ENCODE data around the gene SEMA5A. TPM values are rescaled to one million over a fixed set of nuclear protein-coding genes. Genes with fewer than 3 reads are reported as not detected.
A peak's percentile ranks its signal among the peaks of the same experiment; 100 is the strongest.

Gene SEMA5A
- total and polyA plus RNA-seq, 7 donors, result 0.60 to 4.7 (median 2.8) TPM

DNA sequence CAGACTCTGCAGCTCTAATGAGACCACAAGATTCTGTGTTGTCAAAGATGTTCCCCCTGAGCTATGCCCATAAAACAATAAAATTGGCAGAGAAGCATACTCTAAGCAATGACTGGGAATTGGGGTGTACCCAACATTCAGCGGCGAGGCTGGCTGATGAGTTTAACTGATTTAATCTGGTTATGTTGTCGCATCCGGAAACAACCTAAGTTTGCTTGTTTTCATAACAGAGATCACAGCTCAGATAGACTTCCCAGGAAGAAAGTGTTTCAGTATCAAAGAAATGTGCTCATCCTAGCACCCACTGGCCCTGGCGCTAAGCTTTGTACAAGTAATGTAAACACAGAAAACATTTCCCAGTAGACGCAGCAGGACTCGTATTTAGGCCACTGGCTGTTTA, 7.4 kb downstream of the SEMA5A start:
- Histone ChIP-seq H3K4me3 (no peak overlapping the region), H3K36me3 (no peaks in the 10 kb centered on the region), H3K27me3 (no peaks in the 10 kb centered on the region), H3K9me3 (no peaks in the 10 kb centered on the region), H3K4me1 (peaks cover 0 to 17% (median 6%) of the 10 kb centered on the region in 4 donors), H3K27ac (peak overlapping the region in 2 of 4 donors; percentile 39 to 45)
- WGBS, 2 donors, result 67 to 71% methylated on average over 7 of the region's 7 CpGs
- intact Hi-C loops (cut with DNase I), result no loop called here
- no peak for TF ChIP-seq EP300 (IDR thresholded peaks at IDR 0.05)
- no peak for TF ChIP-seq POLR2A (IDR thresholded peaks at IDR 0.05)
- no peak for TF ChIP-seq POLR2AphosphoS5 (IDR thresholded peaks at IDR 0.05)
- TF ChIP-seq, protein P1, sequence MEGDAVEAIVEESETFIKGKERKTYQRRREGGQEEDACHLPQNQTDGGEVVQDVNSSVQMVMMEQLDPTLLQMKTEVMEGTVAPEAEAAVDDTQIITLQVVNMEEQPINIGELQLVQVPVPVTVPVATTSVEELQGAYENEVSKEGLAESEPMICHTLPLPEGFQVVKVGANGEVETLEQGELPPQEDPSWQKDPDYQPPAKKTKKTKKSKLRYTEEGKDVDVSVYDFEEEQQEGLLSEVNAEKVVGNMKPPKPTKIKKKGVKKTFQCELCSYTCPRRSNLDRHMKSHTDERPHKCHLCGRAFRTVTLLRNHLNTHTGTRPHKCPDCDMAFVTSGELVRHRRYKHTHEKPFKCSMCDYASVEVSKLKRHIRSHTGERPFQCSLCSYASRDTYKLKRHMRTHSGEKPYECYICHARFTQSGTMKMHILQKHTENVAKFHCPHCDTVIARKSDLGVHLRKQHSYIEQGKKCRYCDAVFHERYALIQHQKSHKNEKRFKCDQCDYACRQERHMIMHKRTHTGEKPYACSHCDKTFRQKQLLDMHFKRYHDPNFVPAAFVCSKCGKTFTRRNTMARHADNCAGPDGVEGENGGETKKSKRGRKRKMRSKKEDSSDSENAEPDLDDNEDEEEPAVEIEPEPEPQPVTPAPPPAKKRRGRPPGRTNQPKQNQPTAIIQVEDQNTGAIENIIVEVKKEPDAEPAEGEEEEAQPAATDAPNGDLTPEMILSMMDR (IDR thresholded peaks at IDR 0.05), result no peak
- no peak for DNase-seq

DNA sequence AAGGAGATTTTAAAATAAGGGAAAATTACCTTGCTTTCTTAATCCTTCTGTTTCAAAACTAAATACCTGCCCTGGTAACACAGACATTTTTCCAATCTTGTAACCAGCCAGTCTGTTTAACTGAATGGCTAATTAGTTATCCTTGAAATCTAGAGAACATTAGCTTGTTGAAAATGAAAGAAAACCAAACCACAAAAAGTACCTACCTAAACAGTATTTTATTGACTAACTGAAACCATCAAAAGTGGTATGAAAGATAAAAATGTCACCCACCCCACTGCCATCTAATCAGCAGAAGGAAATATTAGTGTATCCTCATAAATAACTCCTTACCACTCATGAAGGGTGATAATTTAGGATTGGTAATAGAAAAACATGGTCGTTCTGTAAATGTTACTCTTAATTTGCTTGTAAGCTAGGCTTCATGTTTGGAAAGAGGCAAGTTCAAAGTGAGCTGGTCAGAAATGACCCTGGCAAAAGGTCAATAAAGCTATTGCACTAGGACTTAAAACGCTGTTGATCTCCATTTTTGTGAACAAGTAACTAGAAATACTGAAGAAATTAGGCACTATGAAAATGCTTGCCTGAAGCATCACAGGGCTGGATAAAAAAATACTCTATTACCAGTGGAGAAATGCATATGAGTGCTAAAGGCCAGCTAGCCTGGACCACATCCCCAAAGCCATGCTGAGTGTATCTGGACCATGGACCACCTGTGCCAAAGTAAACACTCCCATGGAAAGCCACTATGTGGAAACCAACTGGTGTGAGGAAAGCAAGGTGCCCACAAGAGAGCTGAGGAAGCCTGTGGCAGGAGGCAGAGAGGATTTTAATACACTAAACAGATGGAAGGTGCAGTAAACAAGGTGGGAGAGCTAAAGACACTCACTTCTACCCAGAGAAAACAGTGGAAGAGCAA, 8.4 kb downstream of the SEMA5A start:
- no peak overlapping the region for H3K4me3 ChIP-seq
- H3K36me3 ChIP-seq, result no peaks in the 10 kb centered on the region
- H3K4me1 ChIP-seq, result peaks cover 0 to 17% (median 6%) of the 10 kb centered on the region in 4 donors
- H3K9me3 ChIP-seq, result no peaks in the 10 kb centered on the region
- DNase-seq, result no peak
- intact Hi-C loops (cut with DNase I), result no loop called here
- WGBS, 2 donors, result 74 to 82% methylated on average over 2 of the region's 2 CpGs
- peak overlapping the region in 1 of 4 donors; percentile 45 for H3K27ac ChIP-seq
- H3K27me3 ChIP-seq, result no peaks in the 10 kb centered on the region
- TF ChIP-seq EP300 (IDR thresholded peaks at IDR 0.05), result no peak
- TF ChIP-seq POLR2AphosphoS5 (IDR thresholded peaks at IDR 0.05), result no peak
- TF ChIP-seq, protein P1 (IDR thresholded peaks at IDR 0.05), result no peak
- TF ChIP-seq POLR2A (IDR thresholded peaks at IDR 0.05), result no peak

DNA sequence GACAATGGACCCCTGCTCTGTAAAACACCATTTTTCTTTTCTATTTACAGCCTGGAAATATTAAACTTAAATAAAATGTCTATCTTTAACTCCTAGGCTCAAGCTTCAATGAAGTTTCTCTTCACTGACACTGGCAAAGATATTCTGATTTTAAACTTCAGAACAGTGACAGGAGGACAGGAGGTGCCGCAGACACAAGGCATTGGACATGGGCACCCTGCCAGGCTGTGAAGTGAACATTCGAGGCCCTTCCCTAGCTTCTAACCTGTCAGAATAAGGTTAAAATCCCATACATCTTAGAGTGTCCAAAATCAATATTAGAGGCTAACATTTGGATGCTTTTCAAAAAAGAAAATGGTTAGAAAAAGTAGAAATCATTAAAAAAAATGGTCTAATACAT, 9.2 kb downstream of the SEMA5A start:
- 78 to 86% methylated on average over 2 of the region's 2 CpGs for WGBS, 2 donors
- Histone ChIP-seq H3K27me3 (no peaks in the 10 kb centered on the region), H3K4me3 (no peak overlapping the region), H3K27ac (no peak overlapping the region), H3K4me1 (peaks cover 0 to 17% (median 6%) of the 10 kb centered on the region in 4 donors), H3K36me3 (no peaks in the 10 kb centered on the region), H3K9me3 (no peaks in the 10 kb centered on the region)
- TF ChIP-seq POLR2AphosphoS5 (IDR thresholded peaks at IDR 0.05), result no peak
- no peak for TF ChIP-seq EP300 (IDR thresholded peaks at IDR 0.05)
- TF ChIP-seq POLR2A (IDR thresholded peaks at IDR 0.05), result no peak
- TF ChIP-seq, protein P1 (IDR thresholded peaks at IDR 0.05), result no peak
- intact Hi-C loops (cut with DNase I), result no loop called here
- DNase-seq, result no peak

DNA sequence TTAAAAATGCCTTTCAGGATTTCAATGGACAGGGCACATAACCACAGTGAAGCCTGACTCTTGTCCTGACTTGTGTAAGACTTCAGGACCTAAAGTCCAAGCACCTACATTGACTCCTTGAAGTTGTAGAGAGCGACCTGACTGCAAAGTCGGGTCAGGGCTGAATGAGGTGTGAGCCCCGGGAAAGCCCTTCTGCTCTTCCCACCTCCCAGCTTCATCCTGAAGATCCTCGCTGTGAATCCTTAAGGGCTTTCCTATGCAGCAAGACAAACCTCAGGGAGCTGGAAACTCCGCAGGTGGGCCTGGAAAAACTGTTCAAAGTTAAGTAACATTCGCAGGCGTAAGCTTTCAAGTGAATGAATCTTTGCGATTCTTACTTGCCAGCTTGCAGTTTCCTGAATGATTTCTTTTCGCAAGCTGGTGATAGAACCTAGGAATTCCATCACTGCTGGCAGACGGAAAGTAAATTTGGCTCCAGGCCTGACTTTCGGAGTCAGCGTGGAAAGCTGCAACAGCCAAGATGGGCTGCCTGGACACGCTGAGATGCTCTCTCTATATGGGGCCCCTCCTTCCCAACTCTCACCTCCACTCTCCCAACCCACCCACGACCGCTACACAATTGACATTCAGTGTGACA, 10.9 kb downstream of the SEMA5A start:
- H3K4me1 ChIP-seq, result peaks cover 0 to 17% (median 6%) of the 10 kb centered on the region in 4 donors
- H3K27ac ChIP-seq, result no peak overlapping the region
- intact Hi-C loops (cut with DNase I), result no loop called here
- DNase-seq, result no peak
- H3K36me3 ChIP-seq, result no peaks in the 10 kb centered on the region
- no peaks in the 10 kb centered on the region for H3K27me3 ChIP-seq
- H3K9me3 ChIP-seq, result no peaks in the 10 kb centered on the region
- H3K4me3 ChIP-seq, result no peak overlapping the region
- TF ChIP-seq EP300 (IDR thresholded peaks at IDR 0.05), result no peak
- no peak for TF ChIP-seq POLR2A (IDR thresholded peaks at IDR 0.05)
- TF ChIP-seq, protein P1 (IDR thresholded peaks at IDR 0.05), result no peak
- no peak for TF ChIP-seq POLR2AphosphoS5 (IDR thresholded peaks at IDR 0.05)
- 88 to 94% methylated on average over 15 of the region's 15 CpGs for WGBS, 2 donors
